Testis (tissue), 3 donors: Measurements from ENCODE around the gene PDCD11. TPM values are rescaled to one million over a fixed set of nuclear protein-coding genes. Genes with fewer than 3 reads are reported as not detected.

Source experiments
- DNase-seq: peaks from one replicate; pipeline ENCODE4 v3.0.0-alpha.2; 2019
- H3K27ac ChIP-seq, 2 donors: fragments of 200-600 bp; sonication (generic); one replicate each; pipeline ENCODE4 v1.5.1; 2019
- H3K27me3 ChIP-seq: fragments of 200-600 bp; sonication (generic); one replicate; pipeline ENCODE4 v1.5.1; 2019
- H3K36me3 ChIP-seq: fragments of 200-600 bp; sonication (generic); one replicate; pipeline ENCODE4 v1.5.1; 2017; ENCODE audit warnings: low read depth; ENCODE audit errors: missing control alignments
- H3K4me1 ChIP-seq: fragments of 200-600 bp; sonication (generic); one replicate; pipeline ENCODE4 v1.5.1; 2019
- H3K4me3 ChIP-seq, 2 donors: fragments of 200-600 bp; sonication (generic); one replicate each; pipeline ENCODE4 v1.5.1; 2017 to 2019
- H3K9me3 ChIP-seq: fragments of 200-600 bp; sonication (generic); one replicate; pipeline ENCODE4 v1.5.1; 2017
- CTCF ChIP-seq, 3 experiments: fragments of 450-650 bp in 2 of 3; fragments of 200-600 bp in 1 of 3; sonication (generic) in 1 of 3; IDR thresholded peaks; one replicate each; pipeline ENCODE4 v1.5.1; 2016 to 2019; ENCODE audit warnings: antibody characterized with exemption in 3 of 3, mild to moderate bottlenecking in 2 of 3, moderate library complexity in 1 of 3
- POLR2A ChIP-seq: fragments of 450-650 bp; IDR thresholded peaks from one replicate; pipeline ENCODE4 v1.6.1; 2017; ENCODE audit warnings: antibody characterized with exemption, mild to moderate bottlenecking, moderate library complexity
- WGBS, 2 donors: methylation state at CpG; one replicate each; pipeline ENCODE4 v1.1.5; 2018; 5-methylcytosine and 5-hydroxymethylcytosine counted together
- intact Hi-C: fragments of 100-400 bp; cut with DNase I; formaldehyde crosslinking; loops from one replicate; pipeline ENCODE4 v1.15.1; 2023; ENCODE audit warnings: low total_unique reads
- polyA plus RNA-seq: library from polyadenylated mRNA; stranded (reverse); fragments of 350-450 nt; fragmentation: Illumina TruSeq; extraction: RNeasy Lipid Tissue Mini Kit (QIAGEN cat#74804); gene quantifications from one replicate; pipeline ENCODE4 v1.2.3, GENCODE V29; 2014; ENCODE audit warnings: low read depth, low replicate concordance; ENCODE audit not compliant: insufficient read depth
- total RNA-seq, 2 donors: library from RNA; depleted of rRNA; stranded (reverse); fragments of >200 nt; gene quantifications; one replicate each; pipeline ENCODE4 v1.2.3, GENCODE V29; 2016

Gene PDCD11
- total and polyA plus RNA-seq, 3 donors from 2014 or later, result 47.3 to 54.9 (median 50.7) TPM

GRCh38 chr10:103367782-103368518 lies 28.5 kb upstream of the PDCD11 start, which contains the start of gene TAF5:
Gene TAF5 (plus strand): TSS chr10:103367976. CDS start chr10:103367990, 14 bp downstream.
- Histone ChIP-seq H3K9me3 (no peaks in the 10 kb centered on the region), H3K4me3 (peak within 1 kb of the TSS; percentile 87 to 91), H3K27ac (peak within 1 kb of the TSS; percentile 90 to 92), H3K4me1 (no peaks in the 10 kb centered on the region), H3K36me3 (no peaks in the 10 kb centered on the region), H3K27me3 (no peaks in the 10 kb centered on the region)
- TF ChIP-seq CTCF (IDR thresholded peaks at IDR 0.05) (peak in 1 of 3 experiments; percentile 10), POLR2A (peak; percentile 50)
- peak; percentile 96 for DNase-seq
- 1% methylated on average over 16 to 80 of the region's 81 CpGs for WGBS, 2 donors
- intact Hi-C loops, result no loop called here

- Histone ChIP-seq H3K4me3 (no peak overlapping the region), H3K36me3 (no peaks in the 10 kb centered on the region), H3K9me3 (no peaks in the 10 kb centered on the region), H3K4me1 (no peaks in the 10 kb centered on the region), H3K27ac (no peak overlapping the region), H3K27me3 (no peaks in the 10 kb centered on the region)
- TF ChIP-seq CTCF (IDR thresholded peaks at IDR 0.05) (no peak), POLR2A (no peak)
- WGBS, 2 donors, result 92 to 95% methylated on average over 3 of the region's 3 CpGs
- no peak for DNase-seq
- intact Hi-C loops, result no loop called here
Observed at GRCh38 chr10:103373544-103373943, 22.9 kb upstream of the PDCD11 start.

- no peaks in the 10 kb centered on the region for H3K27me3 ChIP-seq
- H3K4me1 ChIP-seq, result no peaks in the 10 kb centered on the region
- no peak overlapping the region for H3K4me3 ChIP-seq
- WGBS, 2 donors, result 92 to 97% methylated on average over 5 of the region's 5 CpGs
- intact Hi-C loops, result no loop called here
- H3K27ac ChIP-seq, result no peak overlapping the region
- no peak for DNase-seq
- no peaks in the 10 kb centered on the region for H3K36me3 ChIP-seq
- no peaks in the 10 kb centered on the region for H3K9me3 ChIP-seq
- TF ChIP-seq CTCF (IDR thresholded peaks at IDR 0.05), result no peak
- TF ChIP-seq POLR2A, result no peak
Observed at GRCh38 chr10:103374263-103374662, 22.2 kb upstream of the PDCD11 start.

- 93 to 96% methylated on average over 5 of the region's 5 CpGs for WGBS, 2 donors
- H3K36me3 ChIP-seq, result no peaks in the 10 kb centered on the region
Observed at GRCh38 chr10:103382769-103383168, 13.7 kb upstream of the PDCD11 start.

More at GRCh38 chr10:103382769-103383168, 13.7 kb upstream of the PDCD11 start:
- no peak for TF ChIP-seq POLR2A
- TF ChIP-seq CTCF (IDR thresholded peaks at IDR 0.05), result no peak
- intact Hi-C loops, result no loop called here
- DNase-seq, result no peak
- H3K4me1 ChIP-seq, result no peaks in the 10 kb centered on the region
- no peaks in the 10 kb centered on the region for H3K27me3 ChIP-seq
- no peak overlapping the region for H3K4me3 ChIP-seq
- no peaks in the 10 kb centered on the region for H3K9me3 ChIP-seq
- no peak overlapping the region for H3K27ac ChIP-seq
